Stimulated activated CD8-positive, alpha-beta memory T cell treated with anti-CD3 and anti-CD28 coated beads, Interleukin-7, amount 100 ng/mL, for 48 hours (primary cell): ENCODE measurements around the gene TOGARAM1.

Experiments used
- DNase-seq, 2 donors: peaks; one replicate each; pipeline ENCODE4 v3.0.0-alpha.2; 2020; ENCODE audit warnings: low read depth in 1 of 2; ENCODE audit errors: extremely low read depth in 1 of 2

TOGARAM1 gene, protein sequence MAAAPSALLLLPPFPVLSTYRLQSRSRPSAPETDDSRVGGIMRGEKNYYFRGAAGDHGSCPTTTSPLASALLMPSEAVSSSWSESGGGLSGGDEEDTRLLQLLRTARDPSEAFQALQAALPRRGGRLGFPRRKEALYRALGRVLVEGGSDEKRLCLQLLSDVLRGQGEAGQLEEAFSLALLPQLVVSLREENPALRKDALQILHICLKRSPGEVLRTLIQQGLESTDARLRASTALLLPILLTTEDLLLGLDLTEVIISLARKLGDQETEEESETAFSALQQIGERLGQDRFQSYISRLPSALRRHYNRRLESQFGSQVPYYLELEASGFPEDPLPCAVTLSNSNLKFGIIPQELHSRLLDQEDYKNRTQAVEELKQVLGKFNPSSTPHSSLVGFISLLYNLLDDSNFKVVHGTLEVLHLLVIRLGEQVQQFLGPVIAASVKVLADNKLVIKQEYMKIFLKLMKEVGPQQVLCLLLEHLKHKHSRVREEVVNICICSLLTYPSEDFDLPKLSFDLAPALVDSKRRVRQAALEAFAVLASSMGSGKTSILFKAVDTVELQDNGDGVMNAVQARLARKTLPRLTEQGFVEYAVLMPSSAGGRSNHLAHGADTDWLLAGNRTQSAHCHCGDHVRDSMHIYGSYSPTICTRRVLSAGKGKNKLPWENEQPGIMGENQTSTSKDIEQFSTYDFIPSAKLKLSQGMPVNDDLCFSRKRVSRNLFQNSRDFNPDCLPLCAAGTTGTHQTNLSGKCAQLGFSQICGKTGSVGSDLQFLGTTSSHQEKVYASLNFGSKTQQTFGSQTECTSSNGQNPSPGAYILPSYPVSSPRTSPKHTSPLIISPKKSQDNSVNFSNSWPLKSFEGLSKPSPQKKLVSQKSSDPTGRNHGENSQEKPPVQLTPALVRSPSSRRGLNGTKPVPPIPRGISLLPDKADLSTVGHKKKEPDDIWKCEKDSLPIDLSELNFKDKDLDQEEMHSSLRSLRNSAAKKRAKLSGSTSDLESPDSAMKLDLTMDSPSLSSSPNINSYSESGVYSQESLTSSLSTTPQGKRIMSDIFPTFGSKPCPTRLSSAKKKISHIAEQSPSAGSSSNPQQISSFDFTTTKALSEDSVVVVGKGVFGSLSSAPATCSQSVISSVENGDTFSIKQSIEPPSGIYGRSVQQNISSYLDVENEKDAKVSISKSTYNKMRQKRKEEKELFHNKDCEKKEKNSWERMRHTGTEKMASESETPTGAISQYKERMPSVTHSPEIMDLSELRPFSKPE (N-terminal part only)

DNA sequence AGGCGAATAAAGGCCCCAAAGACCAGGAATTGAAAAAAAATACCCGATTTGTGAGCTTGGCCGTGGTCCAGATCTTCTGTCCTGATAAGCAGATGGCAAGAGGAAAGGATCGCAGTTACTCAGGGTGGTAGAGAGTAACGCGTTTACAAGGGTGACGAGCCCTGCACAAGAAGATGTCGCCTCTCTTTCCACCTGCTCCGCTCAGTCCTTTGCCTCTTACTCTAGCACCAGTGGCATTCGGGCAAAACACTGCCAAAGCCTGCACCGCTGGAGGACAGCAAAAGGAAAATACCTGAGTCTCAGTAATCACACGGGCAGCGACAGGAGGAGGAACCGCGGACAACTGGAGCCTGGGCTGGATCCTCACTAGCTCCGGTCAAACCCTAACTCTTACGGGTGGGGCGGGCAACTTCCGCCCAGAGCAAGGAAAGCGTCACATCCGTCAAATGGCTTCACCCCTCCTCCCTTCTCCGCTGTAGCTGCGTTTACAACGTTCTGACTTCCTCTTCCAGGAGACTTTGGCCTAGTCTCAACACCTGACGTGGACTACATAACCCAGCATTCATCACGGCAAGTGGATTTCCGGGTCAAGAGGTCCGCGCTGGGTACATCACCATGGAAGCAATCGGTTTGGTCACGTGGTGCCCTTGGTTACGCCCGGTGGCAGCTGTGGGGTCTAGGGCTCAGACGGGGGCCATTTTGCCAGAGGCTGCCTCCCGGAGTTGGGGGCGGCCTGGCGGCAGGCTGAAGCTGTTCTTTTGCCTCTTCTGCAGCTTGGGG lies at the start of gene TOGARAM1, which contains the start of gene KLHL28:
TSS of gene TOGARAM1 (plus strand) at position 637 of the 780 bp plus-strand sequence. CDS start 232 bp downstream, outside the sequence.
TSS of gene KLHL28 (minus strand) at position 394 of the 780 bp plus-strand sequence. CDS start 16,019 bp downstream, outside the sequence.
- peak; percentile 86 to 97 for DNase-seq

DNA sequence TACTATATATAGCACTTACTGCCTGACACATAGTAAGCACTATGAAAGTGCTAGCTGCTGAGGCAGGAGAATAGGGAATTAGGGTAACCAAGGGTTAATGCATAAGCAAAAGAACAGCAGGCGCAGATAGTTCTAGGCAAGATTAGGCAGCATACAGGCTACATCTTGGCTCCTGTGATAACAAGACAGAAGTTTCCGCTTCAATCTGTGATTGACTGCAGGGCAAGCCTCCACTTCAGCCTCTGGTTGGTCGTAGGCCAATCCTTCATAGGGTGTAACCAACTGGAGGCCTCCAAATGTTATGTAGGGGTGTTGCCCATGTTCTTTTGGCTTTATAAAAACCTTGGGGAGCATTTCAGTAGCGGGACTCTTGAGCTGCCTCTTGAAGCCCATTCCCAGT lies 47.1 kb upstream of the TOGARAM1 start:
- DNase-seq, result no peak

DNA sequence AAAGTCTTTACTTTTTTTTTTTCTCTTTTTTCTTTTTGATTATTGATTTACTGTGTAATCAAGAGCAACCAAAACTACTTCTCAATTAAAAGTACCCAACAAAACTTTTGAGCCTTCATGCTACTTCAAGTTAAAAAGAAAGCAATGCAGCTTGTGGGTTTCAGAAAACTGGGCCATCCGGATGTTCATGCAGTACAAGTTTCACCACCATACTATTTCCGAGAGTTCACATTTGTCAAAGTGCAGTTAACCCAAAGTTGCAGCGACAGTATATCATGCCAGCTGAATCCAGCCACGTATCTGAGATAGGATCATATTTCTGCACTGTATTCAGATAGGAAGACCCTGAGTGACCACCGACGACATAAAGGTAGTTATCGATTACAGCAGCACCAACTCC lies 33.2 kb upstream of the TOGARAM1 start:
- no peak for DNase-seq

DNA sequence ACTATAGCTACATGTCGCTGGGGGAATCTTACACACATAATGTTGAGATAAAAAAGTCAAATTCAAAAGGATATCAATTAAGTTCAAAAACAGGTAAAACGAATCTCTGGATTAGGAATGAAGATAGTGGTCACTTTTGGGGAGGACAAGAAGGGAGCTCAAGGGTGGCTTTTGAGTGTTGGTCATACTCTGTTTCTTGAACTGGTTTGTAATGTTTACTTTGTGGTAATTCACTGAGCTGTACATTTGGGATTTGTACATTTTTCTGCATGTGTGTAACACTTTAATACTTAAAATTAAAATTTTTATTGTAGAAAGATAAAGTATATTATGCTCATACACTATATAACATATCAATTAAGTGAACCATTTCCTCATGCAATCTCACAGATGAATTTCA lies 26.8 kb upstream of the TOGARAM1 start:
- DNase-seq, result no peak

DNA sequence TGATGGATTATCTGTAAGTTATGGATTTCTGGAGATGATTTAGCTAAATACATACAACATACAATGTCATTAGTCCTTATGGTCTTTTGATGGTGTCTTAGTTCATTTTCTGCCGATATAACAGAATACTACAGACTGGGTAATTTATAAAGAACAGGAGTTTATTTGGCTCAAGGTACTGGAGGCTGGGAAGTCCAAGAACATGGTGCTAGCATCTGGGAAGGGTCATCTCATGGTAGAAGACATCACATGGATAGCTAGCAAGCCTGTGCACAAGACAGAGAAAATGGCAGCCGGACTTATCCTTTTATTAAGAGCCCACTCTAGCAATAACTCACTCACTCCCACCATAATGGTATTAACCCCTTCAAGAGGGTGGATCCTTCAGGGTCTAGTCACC lies 24.4 kb upstream of the TOGARAM1 start:
- DNase-seq, result no peak

DNA sequence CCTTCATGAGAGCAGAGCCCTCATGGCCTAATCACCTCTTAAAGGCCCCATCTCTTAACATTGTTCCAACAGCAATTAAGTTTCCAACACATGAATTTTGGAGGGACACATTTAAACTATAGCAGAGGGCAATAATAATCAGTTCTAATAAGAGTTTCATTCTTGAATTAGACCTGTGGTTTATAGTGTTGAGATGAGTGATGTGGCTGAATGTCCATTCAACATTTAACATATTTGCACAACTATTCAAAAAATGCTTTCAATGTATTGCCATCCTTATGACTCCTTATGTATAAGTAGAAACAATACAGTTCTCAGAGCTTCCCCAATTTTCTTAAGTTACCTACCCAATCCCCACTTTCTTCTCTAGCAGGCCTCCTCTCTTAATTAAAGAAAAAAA lies 21.8 kb upstream of the TOGARAM1 start:
- no peak for DNase-seq

DNA sequence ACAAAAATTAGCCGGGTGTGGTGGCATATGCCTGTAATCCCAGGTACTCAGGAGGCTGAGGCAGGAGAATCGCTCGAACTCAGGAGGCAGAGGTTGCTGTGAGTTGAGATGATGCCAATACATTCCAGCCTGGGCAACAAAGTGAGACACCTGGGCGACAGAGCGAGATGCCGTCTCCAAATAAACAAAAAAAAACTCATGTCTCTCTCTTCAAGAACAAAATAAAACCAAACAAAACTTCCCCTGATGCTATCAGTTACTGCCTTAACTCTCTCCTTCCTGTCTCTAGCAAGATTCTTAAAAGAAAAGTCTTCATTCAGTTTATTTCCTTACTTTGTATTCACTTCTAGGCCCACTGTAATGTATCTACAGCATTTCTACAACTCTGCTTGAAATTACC lies 21.0 kb upstream of the TOGARAM1 start:
- no peak for DNase-seq

DNA sequence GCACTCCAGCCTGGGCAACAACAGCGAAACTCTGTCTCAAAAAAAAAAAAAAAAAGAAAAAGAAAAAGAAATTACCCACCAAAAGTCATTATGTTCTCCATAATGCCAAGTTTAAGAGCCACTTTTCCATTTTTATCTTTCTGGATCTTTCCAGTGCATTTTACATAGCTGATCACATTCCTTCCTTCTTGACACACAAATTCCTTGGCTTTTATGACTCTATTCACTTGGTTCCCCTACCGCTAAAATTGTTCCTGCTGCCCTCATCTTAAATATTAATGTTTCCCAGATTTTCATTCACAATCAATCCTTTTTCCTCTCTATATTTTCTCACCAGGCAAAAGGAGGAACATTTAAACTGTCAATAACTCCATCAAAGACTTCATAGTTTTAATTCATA lies 20.4 kb upstream of the TOGARAM1 start:
- no peak for DNase-seq

DNA sequence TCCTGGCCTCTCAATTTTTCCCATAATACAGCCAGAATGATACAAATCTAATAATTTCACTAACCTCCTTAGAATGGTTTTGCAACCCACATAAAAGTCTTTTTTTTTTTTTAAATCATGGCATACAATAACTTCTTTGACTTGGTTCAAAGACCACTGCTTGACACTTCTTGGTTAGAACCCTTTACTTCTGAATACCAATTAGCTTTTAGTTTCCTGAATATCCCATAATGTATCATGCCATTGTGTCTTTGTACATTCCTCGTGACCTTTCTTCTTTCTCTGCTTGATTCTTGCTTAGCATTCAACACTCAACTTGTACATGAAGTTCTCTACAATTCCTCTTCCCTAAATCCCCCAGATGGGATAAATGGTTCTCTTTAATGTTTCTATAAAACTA lies 19.6 kb upstream of the TOGARAM1 start:
- DNase-seq, result no peak

DNA sequence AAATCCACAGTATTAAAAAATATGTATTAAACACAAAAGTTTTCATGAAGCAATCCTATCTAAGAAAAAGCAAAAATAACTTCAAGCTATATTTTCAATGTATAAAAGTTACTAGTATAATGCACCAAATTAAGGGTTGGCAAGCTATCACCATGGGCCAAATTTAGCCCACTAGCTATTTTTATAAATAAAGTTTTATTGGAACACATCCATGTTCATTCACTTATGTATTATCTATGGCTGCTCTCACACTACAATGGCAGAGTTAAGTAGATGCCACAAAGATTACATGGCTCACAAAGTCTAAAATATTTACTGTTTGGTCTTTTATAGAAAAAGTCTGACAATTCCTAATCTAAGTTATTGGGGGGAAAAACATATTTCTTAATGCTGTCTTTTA lies 17.9 kb upstream of the TOGARAM1 start:
- no peak for DNase-seq

DNA sequence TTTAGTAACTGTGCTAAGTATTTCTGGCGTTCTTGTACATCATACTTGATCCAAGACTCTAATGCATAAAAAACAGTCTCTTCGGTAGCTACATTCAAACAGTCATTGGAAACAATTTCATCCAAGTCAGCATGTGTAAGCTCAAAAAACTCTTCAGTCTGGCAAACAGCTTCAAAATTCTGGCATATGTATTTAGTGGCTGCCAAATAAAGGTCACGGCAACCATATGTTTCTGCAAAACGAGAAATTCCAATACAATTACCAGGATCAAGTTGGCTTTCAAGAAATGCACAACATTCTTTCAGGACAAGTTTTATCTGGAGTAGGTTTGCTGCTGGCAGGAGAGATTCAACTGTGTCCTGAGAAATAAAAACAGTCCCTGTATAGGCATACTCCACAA lies 16.7 kb upstream of the TOGARAM1 start:
- DNase-seq, result no peak

DNA sequence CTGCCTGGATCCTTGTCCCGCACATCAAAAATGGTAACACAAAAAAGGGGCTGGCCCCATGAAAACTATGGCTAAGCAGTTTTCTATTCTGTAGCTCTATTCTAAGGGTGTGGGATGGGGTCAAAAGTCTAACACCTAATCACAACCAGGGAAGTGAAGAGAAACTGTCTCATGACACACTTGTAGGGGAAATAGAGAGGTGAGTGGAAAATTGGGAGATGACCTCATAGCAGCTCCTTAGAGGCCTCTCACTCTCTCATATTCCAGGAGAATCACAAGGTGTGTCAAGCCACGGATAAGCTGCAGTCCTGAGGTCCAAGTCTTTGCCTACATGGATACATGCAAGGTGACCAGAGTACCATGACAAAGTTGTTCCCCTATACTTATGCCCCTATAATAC lies 10.9 kb upstream of the TOGARAM1 start:
- no peak for DNase-seq

DNA sequence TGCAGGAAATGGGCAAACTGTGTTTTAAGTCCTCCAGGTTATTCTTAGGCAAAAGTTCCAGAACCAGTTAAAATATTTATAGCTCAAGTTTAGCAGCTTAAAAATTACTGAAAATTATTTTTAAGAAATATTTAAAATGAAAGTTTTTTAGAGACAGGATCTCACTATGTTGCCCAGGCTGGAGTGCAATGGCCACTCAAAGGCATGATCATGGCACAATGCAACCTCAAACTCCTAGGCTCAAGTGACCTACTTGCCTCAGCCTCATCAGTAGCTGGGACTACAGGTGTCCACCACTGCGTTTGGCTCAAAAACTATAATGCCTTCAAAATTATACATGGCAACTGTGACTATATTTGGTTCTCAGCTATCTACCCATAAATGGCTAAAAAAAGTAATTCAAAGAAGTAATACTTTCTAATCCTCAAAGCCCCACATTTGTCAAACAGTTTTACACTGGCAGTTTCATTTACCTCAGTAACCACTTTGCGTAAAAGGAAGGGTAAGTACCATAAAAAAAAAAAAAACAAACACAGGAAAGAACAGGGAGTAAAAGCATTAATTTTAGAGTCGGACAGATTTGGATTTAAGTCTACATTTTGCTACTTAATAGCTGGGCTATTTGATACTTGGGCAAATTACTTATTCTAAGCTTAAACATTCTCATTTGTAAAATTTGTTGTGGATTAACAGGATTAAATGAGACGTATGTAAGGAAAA lies 9.4 kb upstream of the TOGARAM1 start:
- no peak for DNase-seq

DNA sequence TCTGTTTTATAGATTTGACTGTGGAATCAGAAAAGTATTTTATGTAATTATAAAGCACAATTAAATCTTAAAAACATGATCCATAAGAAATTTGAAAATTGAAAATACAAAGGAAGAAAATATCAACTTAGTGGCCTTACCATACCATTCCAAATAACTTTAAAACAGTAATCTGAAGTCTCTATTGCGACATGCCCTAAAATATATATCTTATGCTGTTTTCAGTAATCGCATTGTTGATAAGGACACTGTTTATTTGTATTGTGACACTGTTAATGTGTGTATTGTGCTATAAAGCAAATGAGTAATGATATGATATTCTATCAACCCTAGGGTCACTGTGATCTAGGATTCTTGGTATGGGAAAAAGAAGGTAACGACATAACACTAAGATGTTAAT lies 7.2 kb upstream of the TOGARAM1 start:
- DNase-seq, result no peak

DNA sequence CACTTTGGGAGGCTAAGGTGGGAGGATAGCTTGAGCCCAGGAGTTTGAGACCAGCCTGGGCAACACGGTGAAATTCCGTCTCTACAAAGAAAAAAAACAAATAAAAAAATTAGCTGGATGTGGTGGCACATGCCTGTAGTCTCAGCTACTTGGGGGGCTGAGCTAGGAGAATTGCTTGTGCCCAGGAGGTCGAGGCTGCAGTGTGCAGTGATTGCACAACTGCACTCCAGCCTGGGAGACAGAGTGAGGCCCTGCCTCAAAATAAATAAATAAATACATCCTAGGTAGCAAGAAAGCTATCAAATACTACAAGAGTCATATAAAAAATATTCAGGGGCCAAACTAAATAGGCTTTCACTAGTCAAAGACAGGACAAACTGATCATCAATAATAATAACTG lies 6.5 kb upstream of the TOGARAM1 start:
- DNase-seq, result no peak

DNA sequence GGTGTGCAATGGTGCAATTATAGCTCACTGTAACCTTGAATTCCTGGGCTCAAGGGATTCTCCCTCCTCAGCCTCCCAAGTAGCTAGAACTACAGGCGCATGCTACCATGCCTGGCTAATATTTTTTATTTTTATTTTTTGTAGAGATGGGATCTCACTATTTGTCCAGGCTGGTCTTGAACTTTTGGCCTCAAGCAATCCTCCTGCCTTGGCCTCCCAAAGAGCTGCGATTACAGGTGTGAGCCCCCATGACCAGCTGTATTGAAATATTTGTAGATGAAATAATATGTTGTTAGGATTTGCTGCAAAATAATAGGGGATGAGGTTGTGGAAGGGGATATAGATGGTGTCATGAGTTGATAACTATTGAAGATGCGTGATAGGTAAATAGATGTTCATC lies 5.1 kb upstream of the TOGARAM1 start:
- no peak for DNase-seq

DNA sequence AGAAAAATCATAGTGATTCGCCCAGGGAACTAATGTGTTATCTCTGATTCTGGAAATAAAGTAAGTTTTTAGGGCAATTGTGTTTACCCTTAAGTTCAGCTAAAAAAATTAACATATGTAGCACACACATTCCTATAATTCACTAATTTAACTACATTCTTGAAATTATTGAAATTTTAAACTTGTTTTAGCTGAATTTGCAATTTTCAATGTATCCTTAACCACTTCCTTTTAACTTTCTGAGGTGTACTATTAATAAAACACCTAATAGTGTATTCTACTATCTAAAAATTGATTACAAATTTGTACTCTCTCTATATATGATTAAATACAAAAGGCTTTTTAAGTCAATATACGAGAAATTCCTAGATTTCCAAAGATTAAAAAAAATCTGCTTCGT lies 2.5 kb upstream of the TOGARAM1 start:
- DNase-seq, result no peak

DNA sequence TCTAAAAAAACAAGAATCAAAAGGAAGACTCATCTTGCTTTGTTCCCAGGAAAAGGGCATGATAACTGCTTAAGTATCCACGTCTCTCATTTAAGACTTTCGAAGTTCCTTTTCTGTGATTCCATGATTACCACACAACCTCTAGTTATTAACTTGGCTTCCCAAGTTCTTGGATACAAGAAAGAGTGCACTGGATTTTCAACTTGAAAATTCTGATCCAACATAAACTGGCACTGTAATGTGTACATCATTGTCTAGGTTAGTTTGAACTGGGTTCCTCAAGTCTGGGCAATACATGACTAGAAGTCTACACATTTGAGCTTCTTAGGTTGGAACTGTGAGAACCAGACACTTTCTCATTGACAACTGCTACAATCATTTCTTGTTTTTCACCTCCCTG lies 1.8 kb upstream of the TOGARAM1 start:
- no peak for DNase-seq

DNA sequence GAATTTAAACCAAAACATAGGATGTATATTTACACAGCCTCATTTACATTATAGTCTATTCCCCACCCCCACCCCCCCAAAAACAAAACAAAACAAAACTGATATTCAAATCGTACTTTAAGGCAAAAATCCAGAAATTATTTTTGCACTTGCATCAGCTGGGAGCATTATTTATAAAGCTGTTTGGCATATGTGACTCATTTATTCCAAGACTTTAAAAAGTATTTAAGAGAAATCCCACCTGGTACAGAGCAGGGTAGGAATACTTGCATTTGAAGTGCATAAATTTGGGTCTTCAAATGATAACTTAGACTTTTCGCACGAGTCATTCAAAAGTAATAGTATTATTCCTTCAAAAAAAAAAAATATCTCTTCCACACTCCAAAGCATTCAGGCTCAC lies 1.3 kb upstream of the TOGARAM1 start:
- no peak for DNase-seq

DNA sequence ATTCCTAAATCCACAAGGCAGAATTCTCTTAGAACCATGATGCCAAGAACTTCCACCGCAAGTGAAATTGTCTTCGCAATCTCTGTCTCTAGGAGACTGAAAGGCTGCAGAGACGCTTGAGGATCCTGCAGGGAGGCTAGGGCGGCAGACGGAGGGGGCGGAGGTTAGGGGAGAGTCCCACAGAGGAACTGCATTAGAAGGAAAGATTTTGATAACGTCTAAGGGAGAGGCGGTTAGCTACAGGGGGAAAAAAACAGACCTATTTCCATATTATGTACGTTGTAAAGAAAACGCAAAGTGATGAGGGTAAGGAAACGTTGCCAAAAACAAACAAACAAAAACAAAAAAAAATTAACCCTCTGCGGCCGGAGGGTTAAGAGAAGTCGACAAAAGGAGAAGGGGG lies 838 bp upstream of the TOGARAM1 start:
- peak; percentile 8 to 42 for DNase-seq
